ENCODE data around the gene HDAC4.

Gene HDAC4

DNA sequence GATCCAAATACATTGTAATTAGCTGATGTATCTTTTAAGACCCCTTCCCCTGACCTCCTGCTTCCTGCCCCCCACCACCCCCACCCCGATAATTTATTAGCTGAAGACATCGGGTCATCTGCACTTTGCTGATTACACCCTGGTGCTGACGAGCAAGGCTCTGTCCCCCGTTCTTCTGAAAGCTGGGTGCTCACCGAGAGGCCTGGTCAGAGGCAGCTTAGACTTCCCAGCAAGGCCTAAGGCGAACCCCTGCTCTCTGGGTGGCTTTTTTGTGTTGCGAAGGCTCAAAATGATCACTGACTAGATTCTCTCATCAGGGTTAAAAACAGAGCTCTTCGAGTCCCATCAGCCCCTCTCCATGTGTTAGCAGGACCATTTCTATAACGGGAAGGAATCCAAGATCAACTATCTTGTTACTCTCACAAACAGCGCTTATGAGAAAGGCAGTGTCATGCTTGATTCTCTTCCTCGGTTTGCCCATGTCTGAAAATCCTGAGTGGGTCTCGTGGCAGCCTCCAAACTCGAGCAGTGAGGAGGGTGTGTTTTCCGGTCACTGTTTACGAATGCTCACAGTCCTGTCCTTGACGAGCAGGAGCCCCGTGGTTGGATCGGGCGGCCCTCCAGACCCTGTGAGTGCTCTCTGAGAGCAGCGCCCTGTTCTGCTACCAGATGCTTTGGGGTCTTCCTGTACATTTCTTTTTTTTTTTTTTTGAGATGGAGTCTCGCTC lies 201.6 kb downstream of the HDAC4 start:
- H3K4me3 Mint-ChIP-seq, result no peak overlapping the region
- DNase-seq (ENCODE audit: low spot score), result no peak
- H3K27ac Mint-ChIP-seq, result no peak overlapping the region

GRCh38 chr2:239198221-239198620 lies 202.6 kb downstream of the HDAC4 start:
- Mint-ChIP-seq H3K27me3 (ENCODE audit: low read depth) (no peaks in the 10 kb centered on the region), H3K36me3 (ENCODE audit: low read depth) (peaks cover 8% of the 10 kb centered on the region), H3K27ac (no peak overlapping the region), H3K4me3 (no peak overlapping the region), H3K4me1 (ENCODE audit: low read depth) (peaks cover 5% of the 10 kb centered on the region), H3K9me3 (no peaks in the 10 kb centered on the region)
- no peak for DNase-seq (ENCODE audit: low spot score)

More for the DNA sequence above, 201.6 kb downstream of the HDAC4 start:
- Mint-ChIP-seq H3K4me1 (ENCODE audit: low read depth) (peaks cover 5% of the 10 kb centered on the region), H3K9me3 (no peaks in the 10 kb centered on the region), H3K27me3 (ENCODE audit: low read depth) (no peaks in the 10 kb centered on the region), H3K36me3 (ENCODE audit: low read depth) (peaks cover 8% of the 10 kb centered on the region)

GRCh38 chr2:239197146-239197545 lies 203.7 kb downstream of the HDAC4 start:
- no peak for DNase-seq (ENCODE audit: low spot score)
- no peaks in the 10 kb centered on the region for H3K9me3 Mint-ChIP-seq
- no peak overlapping the region for H3K27ac Mint-ChIP-seq
- H3K36me3 Mint-ChIP-seq (ENCODE audit: low read depth), result peaks cover 8% of the 10 kb centered on the region
- H3K4me1 Mint-ChIP-seq (ENCODE audit: low read depth), result no peaks in the 10 kb centered on the region
- H3K4me3 Mint-ChIP-seq, result no peak overlapping the region
- no peaks in the 10 kb centered on the region for H3K27me3 Mint-ChIP-seq (ENCODE audit: low read depth)

DNA sequence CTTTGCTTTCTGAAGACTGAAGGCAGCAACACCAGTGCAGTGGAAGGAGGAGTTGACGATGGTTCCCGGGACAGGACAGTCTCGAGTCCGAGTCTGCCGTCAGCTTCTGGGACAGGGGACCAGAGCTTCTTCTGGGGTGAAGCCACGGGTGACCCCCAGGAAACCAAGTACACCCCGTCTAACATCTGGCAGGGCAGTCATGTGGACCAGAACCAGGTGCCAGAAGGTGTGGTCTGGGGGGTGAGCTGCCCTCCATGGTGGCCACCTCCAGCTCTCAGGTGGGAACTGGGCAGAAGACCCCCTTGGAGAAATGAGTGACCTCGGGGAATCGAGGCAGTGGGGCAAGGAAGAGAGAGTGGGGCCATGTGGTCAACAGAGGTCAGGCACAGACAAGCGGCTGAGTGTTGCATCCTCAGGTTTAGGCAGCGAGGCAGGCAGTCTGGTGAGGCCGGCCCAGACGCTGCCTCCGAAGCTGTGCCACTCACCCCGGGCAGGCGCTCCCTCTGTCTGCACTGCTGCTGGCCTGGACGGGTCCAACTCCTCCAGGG lies 204.3 kb downstream of the HDAC4 start:
- Mint-ChIP-seq H3K9me3 (no peaks in the 10 kb centered on the region), H3K4me1 (ENCODE audit: low read depth) (no peaks in the 10 kb centered on the region), H3K36me3 (ENCODE audit: low read depth) (peaks cover 8% of the 10 kb centered on the region), H3K27me3 (ENCODE audit: low read depth) (no peaks in the 10 kb centered on the region), H3K27ac (no peak overlapping the region), H3K4me3 (no peak overlapping the region)
- no peak for DNase-seq (ENCODE audit: low spot score)

- DNase-seq (ENCODE audit: low spot score), result no peak
- Mint-ChIP-seq H3K27ac (peak overlapping the region; percentile 61), H3K9me3 (no peaks in the 10 kb centered on the region), H3K4me3 (no peak overlapping the region), H3K4me1 (ENCODE audit: low read depth) (no peaks in the 10 kb centered on the region), H3K27me3 (ENCODE audit: low read depth) (no peaks in the 10 kb centered on the region), H3K36me3 (ENCODE audit: low read depth) (peaks cover 8% of the 10 kb centered on the region)
Measured at GRCh38 chr2:239195992-239196391, 204.8 kb downstream of the HDAC4 start.

- Mint-ChIP-seq H3K4me3 (no peak overlapping the region), H3K4me1 (ENCODE audit: low read depth) (peaks cover 4% of the 10 kb centered on the region), H3K27me3 (ENCODE audit: low read depth) (no peaks in the 10 kb centered on the region), H3K9me3 (no peaks in the 10 kb centered on the region), H3K36me3 (ENCODE audit: low read depth) (peaks cover 14% of the 10 kb centered on the region), H3K27ac (no peak overlapping the region)
- no peak for DNase-seq (ENCODE audit: low spot score)
Measured at GRCh38 chr2:239195318-239195871, 205.4 kb downstream of the HDAC4 start.

- Mint-ChIP-seq H3K4me1 (ENCODE audit: low read depth) (peaks cover 4% of the 10 kb centered on the region), H3K9me3 (no peaks in the 10 kb centered on the region), H3K27me3 (ENCODE audit: low read depth) (no peaks in the 10 kb centered on the region), H3K4me3 (no peak overlapping the region), H3K27ac (no peak overlapping the region), H3K36me3 (ENCODE audit: low read depth) (peaks cover 20% of the 10 kb centered on the region)
- DNase-seq (ENCODE audit: low spot score), result no peak
Measured at GRCh38 chr2:239194731-239195317, 206.0 kb downstream of the HDAC4 start.

- peaks cover 4% of the 10 kb centered on the region for H3K4me1 Mint-ChIP-seq (ENCODE audit: low read depth)
- no peaks in the 10 kb centered on the region for H3K9me3 Mint-ChIP-seq
- no peaks in the 10 kb centered on the region for H3K27me3 Mint-ChIP-seq (ENCODE audit: low read depth)
- no peak overlapping the region for H3K4me3 Mint-ChIP-seq
- H3K27ac Mint-ChIP-seq, result no peak overlapping the region
- no peak for DNase-seq (ENCODE audit: low spot score)
- H3K36me3 Mint-ChIP-seq (ENCODE audit: low read depth), result peaks cover 25% of the 10 kb centered on the region
Measured at GRCh38 chr2:239193925-239194677, 206.7 kb downstream of the HDAC4 start.

DNA sequence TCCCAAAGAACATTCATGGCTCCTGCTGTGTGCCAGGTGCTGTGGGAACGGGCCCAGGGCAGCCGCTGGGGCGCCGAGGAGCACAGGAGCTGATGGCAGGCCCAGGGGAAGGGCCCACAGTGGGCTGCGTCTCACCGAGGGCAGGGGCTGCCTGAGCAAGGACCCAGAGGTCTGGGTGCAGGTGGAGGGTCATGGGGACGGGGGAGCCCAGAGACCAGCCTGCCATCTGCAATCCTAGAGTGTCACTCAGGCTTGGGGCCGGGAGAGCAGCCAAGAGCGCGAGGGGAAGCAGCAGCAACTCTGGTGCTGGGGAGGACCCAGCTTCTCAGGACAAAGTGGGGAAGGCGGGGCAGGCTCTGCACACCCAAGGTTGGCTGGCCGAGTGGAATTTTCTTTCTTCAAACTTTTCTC lies 207.4 kb downstream of the HDAC4 start:
- Mint-ChIP-seq H3K9me3 (no peaks in the 10 kb centered on the region), H3K36me3 (ENCODE audit: low read depth) (peaks cover 26% of the 10 kb centered on the region), H3K4me3 (no peak overlapping the region), H3K4me1 (ENCODE audit: low read depth) (peaks cover 4% of the 10 kb centered on the region), H3K27me3 (ENCODE audit: low read depth) (no peaks in the 10 kb centered on the region), H3K27ac (no peak overlapping the region)
- no peak for DNase-seq (ENCODE audit: low spot score)

DNA sequence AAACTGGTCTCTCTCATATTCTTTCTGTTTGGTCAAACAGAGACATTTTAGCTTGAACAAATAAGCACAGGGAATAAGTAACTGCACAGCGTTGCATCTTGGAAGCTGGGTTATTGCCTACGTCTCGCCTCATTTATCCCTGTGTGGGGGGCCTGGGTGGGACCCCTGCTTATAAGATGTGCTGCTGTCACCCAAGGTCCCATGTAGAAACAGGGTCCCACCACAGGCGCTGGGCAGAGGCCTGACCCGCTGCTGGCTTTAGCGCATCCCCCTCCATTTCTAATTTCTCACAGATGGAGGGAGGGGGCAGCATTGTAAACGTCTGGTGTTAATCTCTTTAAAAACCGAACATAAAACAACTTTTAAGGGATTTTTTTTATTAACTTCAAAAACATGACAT lies 207.8 kb downstream of the HDAC4 start:
- DNase-seq (ENCODE audit: low spot score), result no peak
- Mint-ChIP-seq H3K27ac (no peak overlapping the region), H3K4me1 (ENCODE audit: low read depth) (peaks cover 4% of the 10 kb centered on the region), H3K27me3 (ENCODE audit: low read depth) (no peaks in the 10 kb centered on the region), H3K36me3 (ENCODE audit: low read depth) (peaks cover 31% of the 10 kb centered on the region), H3K4me3 (no peak overlapping the region), H3K9me3 (no peaks in the 10 kb centered on the region)

- H3K4me1 Mint-ChIP-seq (ENCODE audit: low read depth), result peaks cover 4% of the 10 kb centered on the region
- H3K9me3 Mint-ChIP-seq, result no peaks in the 10 kb centered on the region
- peaks cover 29% of the 10 kb centered on the region for H3K36me3 Mint-ChIP-seq (ENCODE audit: low read depth)
- no peak for DNase-seq (ENCODE audit: low spot score)
- H3K4me3 Mint-ChIP-seq, result no peak overlapping the region
- no peaks in the 10 kb centered on the region for H3K27me3 Mint-ChIP-seq (ENCODE audit: low read depth)
- H3K27ac Mint-ChIP-seq, result no peak overlapping the region
Measured at GRCh38 chr2:239192456-239192855, 208.4 kb downstream of the HDAC4 start.

DNA sequence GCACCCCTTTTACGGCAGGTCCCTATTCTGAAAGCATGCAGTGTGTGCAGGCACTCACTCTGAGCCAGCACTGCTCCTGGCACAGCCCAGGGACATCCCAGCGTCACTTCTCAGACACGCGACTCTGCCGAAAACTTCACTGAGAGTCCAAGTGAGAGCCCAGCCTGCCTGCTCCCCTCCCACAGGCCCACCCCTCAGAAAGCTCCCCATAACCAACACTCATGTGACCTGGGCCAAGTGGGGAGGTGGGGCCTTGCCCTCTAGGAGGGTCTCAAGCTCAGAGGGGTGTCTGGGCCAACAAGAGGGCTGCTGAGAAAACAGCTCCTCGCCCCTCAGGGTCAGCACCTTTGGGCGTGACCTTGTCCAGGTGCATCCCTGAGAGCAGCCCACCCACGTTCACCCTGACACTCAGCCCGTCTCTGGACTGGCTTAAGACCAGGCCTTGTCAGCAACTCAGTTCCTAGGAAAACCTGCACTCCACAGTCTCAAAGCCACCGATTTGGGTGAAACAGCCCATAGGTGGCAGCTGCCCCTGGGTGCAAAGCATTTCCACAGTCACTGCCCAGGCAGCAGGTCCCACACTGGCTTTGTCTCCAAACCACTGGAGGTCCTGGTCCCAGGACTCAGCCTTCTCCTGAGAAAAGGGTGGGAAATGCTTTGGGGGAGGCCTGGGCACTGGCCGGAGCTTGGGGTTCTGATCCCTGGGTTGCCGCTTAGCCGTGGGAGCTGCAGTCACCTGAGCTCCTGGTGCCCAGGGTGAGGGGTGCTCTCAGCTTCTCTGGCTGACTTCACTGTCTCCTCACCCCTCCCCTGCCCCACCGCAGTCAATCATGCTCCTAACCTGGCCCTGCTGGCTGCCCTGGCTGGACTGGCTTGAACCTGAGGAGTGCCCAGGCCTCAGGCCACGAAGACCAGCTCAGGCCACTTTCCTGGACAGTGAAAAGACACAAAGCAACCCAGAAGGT lies 209.6 kb downstream of the HDAC4 start:
- Mint-ChIP-seq H3K27me3 (ENCODE audit: low read depth) (no peaks in the 10 kb centered on the region), H3K27ac (no peak overlapping the region), H3K4me1 (ENCODE audit: low read depth) (peaks cover 4% of the 10 kb centered on the region), H3K9me3 (no peaks in the 10 kb centered on the region), H3K36me3 (ENCODE audit: low read depth) (peaks cover 31% of the 10 kb centered on the region), H3K4me3 (no peak overlapping the region)
- no peak for DNase-seq (ENCODE audit: low spot score)

GRCh38 chr2:239190361-239190760 lies 210.5 kb downstream of the HDAC4 start:
- Mint-ChIP-seq H3K4me3 (no peak overlapping the region), H3K4me1 (ENCODE audit: low read depth) (peaks cover 4% of the 10 kb centered on the region), H3K27ac (no peak overlapping the region), H3K36me3 (ENCODE audit: low read depth) (peaks cover 35% of the 10 kb centered on the region), H3K27me3 (ENCODE audit: low read depth) (no peaks in the 10 kb centered on the region), H3K9me3 (no peaks in the 10 kb centered on the region)
- no peak for DNase-seq (ENCODE audit: low spot score)
